BJ (cell line): Measurements from ENCODE around the gene HOXC10. TPM values are rescaled to one million over a fixed set of nuclear protein-coding genes. Genes with fewer than 3 reads are reported as not detected.

Source experiments
- CTCF ChIA-PET: fragments of 350-600 bp; formaldehyde crosslinking; extraction: SDS; loops from one replicate; lab custom pipeline; 2021; ENCODE audit warnings: antibody characterized with exemption, inconsistent platforms; lab: Yijun Ruan, JAX
- POLR2A ChIA-PET: fragments of 300-600 bp; sonication (Branson Sonifier 250); formaldehyde crosslinking; extraction: SDS; loops from one replicate; lab custom pipeline; 2021; ENCODE audit warnings: antibody characterized with exemption; lab: Charles Lee
- DNase-seq: peaks from one replicate; pipeline ENCODE4 v3.0.0-alpha.2; 2011; ENCODE audit warnings: low read depth
- H3K27me3 ChIP-seq: 2 replicates; pipeline ENCODE4 v1.6.0; 2011; ENCODE audit warnings: low read length; ENCODE audit not compliant: control insufficient read depth, insufficient read depth
- H3K36me3 ChIP-seq: 2 replicates; pipeline ENCODE4 v1.5.1; 2011; ENCODE audit warnings: low read length; ENCODE audit not compliant: control insufficient read depth, insufficient read depth
- H3K4me3 ChIP-seq: 2 replicates; pipeline ENCODE4 v1.5.1; 2011; ENCODE audit warnings: low read depth, mild to moderate bottlenecking, control low read depth, low read length
- polyA plus RNA-seq: library from polyadenylated mRNA; depleted of rRNA; stranded (reverse); fragments of >200 nt; gene quantifications from 2 replicates; pipeline ENCODE4 v1.2.3, GENCODE V29; 2011
- TF ChIP-seq, protein P1 (sequence below): IDR thresholded peaks from 2 replicates; pipeline ENCODE4 v1.5.1; 2011; ENCODE audit warnings: low read depth, mild to moderate bottlenecking, control low read depth, inconsistent platforms, low read length, moderate library complexity; ENCODE audit not compliant: insufficient read depth

HOXC10 gene
- polyA plus RNA-seq, 1 experiment, result 13.9 TPM

DNA sequence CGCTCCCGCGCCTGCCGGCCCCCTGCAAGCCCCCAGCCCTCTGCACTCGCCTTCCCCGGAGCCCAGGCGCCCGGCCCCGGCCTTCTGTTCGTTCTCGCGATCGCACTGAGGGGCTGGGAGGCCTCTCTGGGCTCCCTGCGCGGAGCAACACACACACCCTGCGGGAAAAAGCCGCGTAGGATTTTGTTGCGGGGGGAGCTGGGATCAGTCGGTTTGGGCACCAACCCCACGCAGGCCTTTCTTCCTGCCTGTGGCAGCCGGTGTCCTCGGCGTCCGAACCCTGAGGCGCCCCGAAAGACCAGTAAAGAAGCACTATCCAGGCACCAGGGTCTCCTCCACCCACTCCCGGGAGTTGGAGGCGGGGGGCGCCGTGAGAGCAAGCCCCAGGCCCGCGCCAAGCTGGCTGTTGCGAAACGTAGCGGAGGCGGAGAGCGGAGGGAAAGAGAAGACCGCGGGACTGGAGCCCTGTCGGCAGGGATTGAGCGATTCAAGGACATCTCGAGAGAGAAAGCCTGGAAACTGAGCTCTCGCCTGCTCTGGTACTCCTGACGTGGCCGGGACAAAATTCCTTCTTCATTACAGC, 46.0 kb downstream of the HOXC10 start:
- no peak for DNase-seq
- peaks cover 2% of the 10 kb centered on the region; the same call in 1 of the 2 replicates for H3K36me3 ChIP-seq
- ChIA-PET CTCF (interaction anchor here (0.8 to 10.1 kb wide), 6 partner anchors 10 to 176 kb away, joined by 3 to 88 read pairs (median 24); partner anchors contain the start of gene SMUG1), POLR2A (no interaction called here)
- no peak overlapping the region for H3K4me3 ChIP-seq
- H3K27me3 ChIP-seq, result peaks cover 1% of the 10 kb centered on the region
- TF ChIP-seq, protein P1, sequence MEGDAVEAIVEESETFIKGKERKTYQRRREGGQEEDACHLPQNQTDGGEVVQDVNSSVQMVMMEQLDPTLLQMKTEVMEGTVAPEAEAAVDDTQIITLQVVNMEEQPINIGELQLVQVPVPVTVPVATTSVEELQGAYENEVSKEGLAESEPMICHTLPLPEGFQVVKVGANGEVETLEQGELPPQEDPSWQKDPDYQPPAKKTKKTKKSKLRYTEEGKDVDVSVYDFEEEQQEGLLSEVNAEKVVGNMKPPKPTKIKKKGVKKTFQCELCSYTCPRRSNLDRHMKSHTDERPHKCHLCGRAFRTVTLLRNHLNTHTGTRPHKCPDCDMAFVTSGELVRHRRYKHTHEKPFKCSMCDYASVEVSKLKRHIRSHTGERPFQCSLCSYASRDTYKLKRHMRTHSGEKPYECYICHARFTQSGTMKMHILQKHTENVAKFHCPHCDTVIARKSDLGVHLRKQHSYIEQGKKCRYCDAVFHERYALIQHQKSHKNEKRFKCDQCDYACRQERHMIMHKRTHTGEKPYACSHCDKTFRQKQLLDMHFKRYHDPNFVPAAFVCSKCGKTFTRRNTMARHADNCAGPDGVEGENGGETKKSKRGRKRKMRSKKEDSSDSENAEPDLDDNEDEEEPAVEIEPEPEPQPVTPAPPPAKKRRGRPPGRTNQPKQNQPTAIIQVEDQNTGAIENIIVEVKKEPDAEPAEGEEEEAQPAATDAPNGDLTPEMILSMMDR, result no peak

DNA sequence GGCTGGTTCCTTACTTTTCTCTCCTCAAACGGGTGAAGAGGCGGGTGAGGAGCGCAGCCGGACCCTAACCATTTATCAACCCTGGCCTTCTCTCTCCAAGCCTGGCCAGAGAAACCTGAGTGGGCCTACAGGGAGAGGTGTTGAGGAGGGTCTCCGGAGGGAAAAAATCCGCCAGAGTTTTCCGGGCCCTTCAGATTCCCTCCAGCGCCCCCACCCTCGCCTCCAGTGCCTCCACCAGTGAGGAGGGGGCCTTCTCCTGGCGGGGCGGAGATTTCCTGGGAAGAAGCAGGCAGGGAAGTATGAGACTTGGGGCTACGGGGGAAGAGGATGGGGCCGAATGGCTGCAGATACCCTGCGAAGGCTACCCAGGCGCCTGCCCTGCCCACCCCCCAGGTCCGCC, 46.5 kb downstream of the HOXC10 start:
- TF ChIP-seq, protein P1, result no peak
- peaks cover 1% of the 10 kb centered on the region for H3K27me3 ChIP-seq
- H3K36me3 ChIP-seq, result peaks cover 2% of the 10 kb centered on the region; the same call in 1 of the 2 replicates
- POLR2A ChIA-PET, result no interaction called here
- no peak overlapping the region for H3K4me3 ChIP-seq
- CTCF ChIA-PET, result interaction anchor here (0.8 to 10.1 kb wide), 15 partner anchors 8 to 184 kb away, joined by 3 to 88 read pairs (median 10); partner anchors contain the start of genes HOXC10, HOXC4 and SMUG1
- DNase-seq, result no peak

DNA sequence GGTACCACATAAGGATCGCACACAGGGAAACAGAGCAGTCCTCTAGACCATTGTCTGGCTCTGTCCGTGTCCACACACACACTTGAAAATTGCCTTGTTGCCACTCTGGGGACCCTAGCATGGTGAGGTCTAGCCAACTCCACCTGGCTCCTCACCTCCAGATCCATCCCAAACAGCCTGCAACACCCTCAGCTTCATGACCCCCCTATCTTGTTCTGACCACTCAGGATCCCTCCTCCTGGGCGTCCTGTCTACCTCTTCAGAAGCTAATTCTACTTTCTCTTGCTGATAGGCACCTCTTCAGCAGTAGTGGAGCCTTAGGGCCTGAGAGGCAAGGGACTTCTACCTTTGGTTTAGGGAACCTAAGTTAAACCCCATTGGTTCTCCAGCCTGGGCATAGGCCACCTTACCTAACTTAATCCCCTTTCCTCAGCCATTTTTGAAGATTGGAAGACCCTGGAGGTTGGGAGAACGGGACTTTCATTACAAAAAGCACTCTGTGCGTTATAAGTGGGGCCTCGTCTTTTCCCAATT, 47.2 kb downstream of the HOXC10 start:
- TF ChIP-seq, protein P1, result no peak
- ChIA-PET CTCF (interaction anchor here (0.6 to 10.1 kb wide), 36 partner anchors 8 to 293 kb away, joined by 3 to 88 read pairs (median 4); partner anchors contain the start of genes COPZ1, HOXC10, HOXC4 and HOXC8), POLR2A (no interaction called here)
- H3K4me3 ChIP-seq, result no peak overlapping the region
- peaks cover 1% of the 10 kb centered on the region for H3K27me3 ChIP-seq
- peaks cover 2% of the 10 kb centered on the region; the same call in 1 of the 2 replicates for H3K36me3 ChIP-seq
- DNase-seq, result no peak

DNA sequence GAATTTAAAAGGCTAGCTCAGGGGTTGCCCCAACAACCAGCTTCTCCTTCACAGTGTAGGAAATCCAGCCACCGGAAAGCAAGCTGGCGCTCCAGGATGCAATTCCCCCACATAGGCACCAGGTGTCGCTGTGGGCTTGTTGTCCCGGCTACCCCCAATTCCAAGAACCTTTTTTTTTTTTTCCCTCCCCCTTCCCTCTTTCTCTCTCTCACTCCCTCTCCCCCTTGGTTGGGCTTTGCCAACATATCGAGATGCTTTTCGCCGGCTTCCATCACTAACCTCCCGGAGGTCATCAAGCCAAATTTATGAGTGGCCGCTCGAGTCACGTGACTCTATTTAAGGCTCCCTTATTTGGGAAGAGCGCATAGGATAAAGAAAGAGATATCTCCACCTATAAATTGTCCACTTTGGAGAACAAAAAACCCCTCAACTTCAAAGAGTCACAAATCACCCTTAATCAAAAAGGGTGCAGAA, 47.7 kb downstream of the HOXC10 start, which contains the start of gene HOXC5:
HOXC5 (plus strand) TSS at position 424 of the 474 bp plus-strand sequence. CDS start 73 bp downstream, outside the sequence.
- H3K36me3 ChIP-seq, result peaks cover 2% of the 10 kb centered on the region; the same call in 1 of the 2 replicates
- peaks cover 1% of the 10 kb centered on the region for H3K27me3 ChIP-seq
- TF ChIP-seq, protein P1, result peak; percentile 93
- peak within 1 kb of the TSS; percentile 33 for H3K4me3 ChIP-seq
- ChIA-PET POLR2A (interaction anchor here (0.6 kb wide), 1 partner anchor 15 kb away, joined by 3 read pairs; no protein-coding TSS in a partner anchor), CTCF (interaction anchor here (0.6 to 10.1 kb wide), 35 partner anchors 8 to 292 kb away, joined by 3 to 88 read pairs (median 4); partner anchors contain the start of genes COPZ1, HOXC10, HOXC4 and HOXC8)
- DNase-seq, result no peak
